CD4-positive, alpha-beta T cell treated with Interleukin-2 at 100 ng/mL for 4 hours (primary cell): Measurements from ENCODE around the gene GOLPH3L.
"Not testable (repeated sequence)": the region's sequence is repeated elsewhere in the genome, so short reads cannot be mapped to it uniquely, and the experiment has no call there.

Experiments used
- DNase-seq: peaks from one replicate; pipeline ENCODE4 v3.0.0-alpha.2; 2020; ENCODE audit warnings: low spot score

Gene GOLPH3L

DNA sequence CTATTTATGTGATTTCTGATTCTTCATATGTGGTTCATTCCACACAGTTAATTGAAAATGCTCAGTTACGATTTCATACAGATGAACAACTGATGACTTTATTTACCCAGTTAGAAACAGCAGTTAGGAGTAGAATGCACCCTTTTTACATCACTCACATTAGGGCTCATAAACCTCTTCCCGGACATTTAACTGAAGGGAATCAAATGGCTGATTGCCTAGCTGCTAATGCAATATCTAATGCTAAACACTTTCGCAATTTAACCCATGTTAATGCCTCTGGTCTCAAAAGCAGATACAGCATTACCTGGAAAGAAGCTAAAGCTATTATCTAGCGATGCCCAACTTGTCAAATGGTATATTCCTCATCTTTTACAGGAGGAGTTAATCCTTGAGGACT, 39.9 kb downstream of the GOLPH3L start:
- DNase-seq, result not testable (repeated sequence)

DNA sequence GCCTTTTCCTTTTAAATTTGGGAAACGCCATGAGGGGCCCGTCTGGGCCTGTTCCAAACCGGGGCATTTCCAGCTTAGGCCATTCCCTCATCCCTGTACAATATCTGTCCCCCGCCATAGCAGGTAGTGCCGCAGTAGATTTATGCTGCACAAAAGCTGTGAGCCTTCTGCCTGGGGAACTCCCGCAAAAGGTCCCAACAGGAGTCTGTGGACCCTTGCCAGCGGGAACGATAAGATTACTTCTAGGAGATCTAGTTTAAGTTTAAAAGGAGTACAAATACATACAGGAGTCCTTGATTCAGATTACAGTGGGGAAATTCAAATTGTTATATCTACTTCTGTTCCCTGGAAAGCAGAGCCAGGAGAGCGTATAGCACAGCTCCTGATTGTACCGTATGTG, 42.3 kb downstream of the GOLPH3L start:
- DNase-seq, result not testable (repeated sequence)

DNA sequence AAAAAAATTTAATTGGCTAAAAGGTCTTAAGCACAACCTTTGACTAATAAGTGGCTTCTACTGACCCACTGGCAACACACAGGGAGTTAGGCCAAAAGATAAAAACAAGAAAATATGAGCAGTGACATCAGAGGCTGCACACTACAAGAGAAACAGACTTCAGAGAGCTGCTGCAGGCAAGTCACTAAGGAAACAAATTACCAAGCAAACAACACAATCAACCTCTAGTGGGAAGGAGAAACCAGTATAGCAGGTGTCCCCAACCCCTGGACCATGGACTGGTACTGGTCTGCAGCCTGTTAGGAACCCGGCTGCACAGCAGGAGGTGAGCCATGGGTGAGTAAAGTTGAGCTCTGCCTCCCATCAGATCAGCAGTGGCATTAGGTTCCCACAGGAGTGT, 46.8 kb downstream of the GOLPH3L start:
- no peak for DNase-seq

DNA sequence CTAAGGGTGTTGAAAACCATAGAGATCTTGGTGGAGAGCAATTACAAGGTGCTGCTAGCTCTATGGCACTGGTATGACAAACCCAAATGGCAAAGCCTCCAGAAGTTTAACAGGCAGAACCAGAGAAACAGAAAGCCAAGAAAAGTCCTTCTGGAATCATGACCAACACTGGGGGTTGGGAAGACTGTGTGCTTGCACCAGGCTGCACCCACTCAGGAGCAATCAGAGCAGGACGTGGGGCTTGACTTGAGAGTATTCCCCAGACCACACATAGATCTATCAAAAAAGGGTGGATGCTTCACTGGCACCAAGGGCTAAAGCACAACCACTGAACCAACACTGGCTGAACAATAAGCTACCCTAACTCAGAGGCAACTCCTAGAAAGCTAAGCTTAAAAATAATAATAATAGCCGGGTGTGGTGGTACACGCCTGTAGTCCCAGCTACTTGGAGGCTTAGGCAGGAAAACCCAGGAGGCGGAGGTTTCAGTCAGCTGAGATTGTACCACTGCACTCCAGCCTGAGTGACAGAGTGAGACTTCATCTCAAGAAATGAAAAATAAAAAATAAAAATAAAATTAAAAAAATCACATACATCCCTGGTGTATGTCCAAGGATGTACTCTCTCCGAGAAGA, 47.4 kb downstream of the GOLPH3L start:
- DNase-seq, result no peak

GRCh38 chr1:150642296-150642695, 54.7 kb downstream of the GOLPH3L start:
- DNase-seq, result no peak

GRCh38 chr1:150641126-150641815, 55.7 kb downstream of the GOLPH3L start:
- DNase-seq, result not testable (repeated sequence)

GRCh38 chr1:150638430-150638829, 58.5 kb downstream of the GOLPH3L start:
- not testable (repeated sequence) for DNase-seq

- not testable (repeated sequence) for DNase-seq
Measured at GRCh38 chr1:150634839-150635622, 61.9 kb downstream of the GOLPH3L start.

- DNase-seq, result peak; percentile 98
Measured at GRCh38 chr1:150629115-150629928, 67.6 kb downstream of the GOLPH3L start, which contains the start of gene ENSA. TSS of gene ENSA (minus strand) at chr1:150629612. CDS start at chr1:150629470, 142 bp downstream.

DNA sequence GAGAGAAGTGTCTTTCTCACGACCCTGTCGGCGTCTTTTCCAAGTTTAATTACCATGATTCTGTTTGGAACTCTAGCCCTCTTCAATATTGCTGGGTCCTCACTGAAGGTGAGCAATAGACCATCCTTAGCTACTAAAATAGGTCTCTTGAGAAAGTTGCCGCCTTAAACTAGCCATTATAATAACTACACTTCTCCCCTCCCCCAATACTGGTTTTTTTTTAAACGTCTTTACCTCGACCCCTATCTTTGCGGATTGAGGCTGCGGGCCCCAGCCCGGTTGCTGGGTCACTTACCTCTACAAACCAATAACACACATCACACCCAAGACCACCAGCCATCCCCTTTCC, 68.2 kb downstream of the GOLPH3L start:
- DNase-seq, result no peak

- DNase-seq, result no peak
Measured at GRCh38 chr1:150627826-150628410, 69.0 kb downstream of the GOLPH3L start.

DNA sequence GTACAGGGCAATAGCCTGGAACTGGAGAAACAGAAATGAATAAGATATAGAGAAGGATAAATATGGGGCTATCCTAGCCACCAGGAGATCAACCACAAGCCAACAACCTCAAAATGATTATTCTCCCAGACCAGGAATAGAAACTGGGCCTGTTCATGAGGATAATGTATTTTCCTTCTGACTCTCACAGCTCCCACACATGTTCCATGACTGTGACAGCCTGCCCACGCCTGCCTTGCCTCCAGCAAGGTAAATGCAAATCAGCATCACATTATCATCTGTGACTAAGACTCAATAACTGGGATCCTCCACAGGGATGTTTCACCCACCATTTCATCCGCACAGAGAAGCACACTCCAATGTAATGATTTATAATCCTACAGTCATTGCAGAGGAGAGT, 70.8 kb downstream of the GOLPH3L start:
- no peak for DNase-seq

DNA sequence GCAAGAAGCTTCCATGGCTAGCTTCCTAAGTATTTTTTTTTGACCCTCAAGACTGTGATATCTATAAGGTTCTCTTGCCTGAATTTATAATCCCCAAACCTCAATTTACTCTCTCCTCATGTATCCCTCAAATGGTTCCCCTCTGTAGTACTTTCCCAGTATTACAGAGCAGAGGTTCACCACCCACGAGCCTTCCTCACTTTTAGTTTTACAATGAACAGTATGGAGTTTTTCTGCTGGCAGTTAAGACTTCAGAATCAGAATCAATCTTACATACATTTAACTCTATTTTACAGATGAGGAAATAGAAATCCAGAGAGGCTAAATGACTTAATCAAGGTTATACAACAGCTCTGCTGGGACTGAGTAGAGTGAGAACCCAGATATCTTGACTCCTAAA, 72.4 kb downstream of the GOLPH3L start:
- not testable (repeated sequence) for DNase-seq

GRCh38 chr1:150624134-150624533, 72.8 kb downstream of the GOLPH3L start:
- DNase-seq, result not testable (repeated sequence)

- DNase-seq, result no peak
Measured at GRCh38 chr1:150622303-150622975, 74.5 kb downstream of the GOLPH3L start.

DNA sequence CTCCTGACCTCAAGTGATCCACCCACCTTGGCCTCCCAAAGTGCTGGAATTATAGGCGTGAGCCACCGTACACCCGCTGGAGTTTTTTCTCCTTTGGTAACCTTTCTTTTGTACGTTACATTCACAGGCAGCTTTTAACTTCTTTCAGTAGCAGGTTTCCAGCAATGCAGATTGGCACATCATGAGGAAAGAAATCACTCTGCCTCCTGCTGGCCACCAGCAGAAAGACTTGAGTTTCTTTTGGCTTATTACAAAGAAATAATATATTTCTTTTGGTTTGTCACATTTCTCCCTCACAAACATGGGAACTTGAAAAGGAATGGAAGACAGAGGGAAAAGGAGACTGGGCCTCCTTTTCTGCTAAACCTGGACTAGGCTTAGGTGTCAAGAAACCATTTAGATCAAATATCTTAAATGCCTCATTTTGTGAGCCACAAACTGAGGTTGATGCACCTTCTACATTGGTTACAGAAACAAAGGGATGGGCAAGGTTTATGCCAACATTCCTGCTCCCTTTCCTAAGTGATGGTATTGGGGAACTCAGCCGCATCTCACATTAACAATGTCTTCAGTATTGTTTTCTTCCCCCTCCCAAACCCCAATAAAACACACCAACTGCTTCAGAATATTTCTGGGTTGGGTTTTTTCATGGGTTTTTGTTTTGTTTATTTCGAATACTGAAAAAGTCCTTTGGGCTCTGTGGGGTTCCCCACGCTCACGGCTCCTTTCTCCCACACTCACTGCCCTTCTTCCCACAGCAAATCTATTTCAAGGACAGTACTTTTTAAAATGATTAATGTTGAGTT, 75.3 kb downstream of the GOLPH3L start:
- DNase-seq, result peak; percentile 79

DNA sequence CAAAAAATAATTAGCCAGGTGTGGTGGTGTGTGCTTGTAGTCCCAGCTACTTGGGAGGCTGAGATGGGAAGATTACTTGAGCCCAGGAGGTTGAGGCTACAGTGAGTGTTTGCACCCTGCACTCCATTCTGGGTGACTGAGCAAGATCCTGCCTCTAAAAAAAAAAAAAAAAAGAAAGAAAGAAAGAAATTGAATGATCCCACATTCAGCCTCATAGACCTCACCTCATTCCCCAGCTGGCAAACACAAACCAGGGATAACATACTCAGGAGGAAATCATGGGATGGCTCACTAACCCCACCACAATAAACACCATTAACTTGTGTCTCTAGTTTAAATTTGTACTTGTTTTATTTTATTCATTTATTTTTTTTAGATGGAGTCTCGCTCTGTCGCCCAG, 76.0 kb downstream of the GOLPH3L start:
- DNase-seq, result no peak

DNA sequence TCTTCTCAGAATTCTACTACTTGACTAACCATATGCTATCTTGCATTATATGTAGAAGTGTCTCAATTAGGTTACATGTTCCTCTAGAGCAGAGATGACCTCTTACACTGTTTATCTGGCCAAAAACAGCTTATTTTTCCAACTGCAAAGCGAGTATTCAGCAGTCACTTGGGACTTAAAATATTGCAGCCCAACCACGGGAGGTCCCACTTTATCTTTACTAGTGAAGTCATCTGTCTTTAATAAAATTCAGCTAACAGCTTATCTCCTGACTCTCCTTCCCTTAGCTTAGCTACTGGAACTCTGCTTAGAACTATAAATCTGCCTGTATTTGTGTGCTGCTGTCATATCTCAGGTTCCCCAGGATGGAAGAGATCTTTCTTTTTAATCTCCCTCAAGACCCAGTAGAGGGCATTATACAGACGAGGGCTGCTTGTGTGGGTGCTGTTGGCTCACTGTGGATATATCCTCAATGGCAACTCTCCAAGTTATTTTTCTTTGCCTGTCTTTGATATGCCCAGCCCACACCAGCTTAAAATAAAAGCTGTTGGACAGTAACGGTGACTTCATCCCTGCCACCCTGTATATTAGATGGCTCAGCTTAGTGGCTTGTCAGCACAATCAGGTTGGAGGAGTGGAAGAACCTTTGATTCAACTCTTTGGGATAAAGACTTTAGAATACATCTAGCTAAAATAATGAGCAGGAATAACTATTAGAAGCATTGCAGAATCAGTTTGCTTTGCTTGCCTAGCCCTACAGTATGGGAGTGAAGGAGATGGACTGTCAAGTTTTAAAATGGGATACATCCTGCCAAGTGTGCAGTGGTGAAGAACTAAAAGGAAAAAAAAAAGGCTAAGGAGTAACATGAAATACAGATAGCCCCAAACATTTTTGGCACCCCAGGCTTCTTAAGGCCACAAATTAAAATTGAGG, 77.1 kb downstream of the GOLPH3L start:
- DNase-seq, result peak; percentile 53
